ENCODE data around the gene SETD4. TPM values are rescaled to one million over a fixed set of nuclear protein-coding genes. Genes with fewer than 3 reads are reported as not detected.

Gene SETD4
- total and polyA plus RNA-seq, 2 of the 8 experiments (the other 6 are each of a cell fraction or from before 2014, with no cell fraction given) = 20.1 to 46.6 TPM

DNA sequence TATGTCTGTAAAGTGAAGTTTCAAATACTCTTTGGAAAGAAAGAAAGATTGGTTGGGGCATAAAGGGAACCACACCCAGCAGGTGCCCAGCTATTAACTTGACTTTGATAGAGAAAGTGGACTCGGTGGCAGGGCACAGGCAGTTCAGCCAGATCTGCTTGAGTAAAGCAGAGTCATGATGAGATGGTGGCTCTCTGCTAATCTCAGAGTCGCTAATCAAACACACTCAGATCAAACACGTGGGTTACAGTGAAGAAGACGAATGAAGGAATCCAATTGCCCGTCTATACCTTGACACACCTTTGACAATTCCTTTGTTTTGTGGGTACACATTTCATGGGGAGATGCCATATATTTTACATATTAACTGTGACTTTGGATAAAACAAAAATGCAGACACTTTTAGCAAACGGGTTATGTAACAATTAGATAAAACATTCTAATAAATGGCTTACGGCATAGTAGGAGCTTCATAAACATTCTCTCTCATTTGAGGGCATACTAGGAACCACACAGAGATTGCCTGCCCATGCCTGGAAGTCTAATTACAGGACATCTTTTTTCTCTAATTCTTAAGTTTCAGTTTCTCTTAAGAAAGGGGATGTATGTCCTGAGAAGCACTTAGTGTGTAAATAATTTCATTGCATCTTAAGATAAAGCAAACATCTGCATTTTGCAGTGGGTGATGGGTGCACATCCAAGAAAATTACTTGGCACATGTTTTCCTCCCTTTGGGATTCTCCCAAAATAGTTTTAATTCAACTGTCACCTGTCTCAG, 16.7 kb upstream of the SETD4 start:
- CTCF ChIA-PET (ENCODE audit: partially characterized antibody) = interaction anchor here (0.6 to 4.1 kb wide), 11 partner anchors 10 to 51 kb away, joined by 3 to 15 read pairs (median 4); no protein-coding TSS in a partner anchor
- TF ChIP-seq CHD1 (IDR thresholded peaks at IDR 0.05; ENCODE audit: low read depth, low read length) (no peak), ASH2L (IDR thresholded peaks at IDR 0.05; ENCODE audit: low read length) (no peak), POLR2AphosphoS5 (IDR thresholded peaks at IDR 0.05; ENCODE audit: low read depth, low read length) (no peak), SUZ12 (IDR thresholded peaks at IDR 0.05; ENCODE audit: low read length) (no peak), RXRA (IDR thresholded peaks at IDR 0.05; ENCODE audit: insufficient read depth, low read depth, low read length) (no peak), JUND (IDR thresholded peaks at IDR 0.05; ENCODE audit: low read length) (no peak), BACH1 (IDR thresholded peaks at IDR 0.05; ENCODE audit: low read length) (no peak), EGR1 (IDR thresholded peaks at IDR 0.05; ENCODE audit: borderline replicate concordance, low read depth, low read length) (no peak), TAF7 (optimal IDR thresholded peaks at IDR 0.05; ENCODE audit: borderline replicate concordance, low read depth, low read length) (no peak), NRF1 (IDR thresholded peaks at IDR 0.05; ENCODE audit: low read depth, low read length) (no peak)
- TF ChIP-seq, protein P1, sequence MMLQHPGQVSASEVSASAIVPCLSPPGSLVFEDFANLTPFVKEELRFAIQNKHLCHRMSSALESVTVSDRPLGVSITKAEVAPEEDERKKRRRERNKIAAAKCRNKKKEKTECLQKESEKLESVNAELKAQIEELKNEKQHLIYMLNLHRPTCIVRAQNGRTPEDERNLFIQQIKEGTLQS (IDR thresholded peaks at IDR 0.05; ENCODE audit: insufficient read depth, low read depth, low read length) = no peak

More for the DNA sequence above, 16.7 kb upstream of the SETD4 start:
- H3K27me3 ChIP-seq (replicated peaks in 1 of 4; ENCODE audit: control insufficient read depth in 3 of 4, extremely low read depth in 1 of 4, insufficient read depth in 3 of 4, low read length in 3 of 4) = no peaks in the 10 kb centered on the region; a peak in 1 of 7 replicates
- no peak overlapping the region for H2AK5ac ChIP-seq (ENCODE audit: low read depth, low read length)
- DNase-seq (ENCODE audit: low read depth in 1 of 2, low spot score in 2 of 2) (no peak), FAIRE-seq (no peak)
- no peak overlapping the region for H3K4me2 ChIP-seq (ENCODE audit: insufficient read depth in 1 of 2, low read depth in 2 of 2, low read length in 2 of 2)
- no peak overlapping the region for H2BK120ac ChIP-seq (replicated peaks; ENCODE audit: low read depth, low read length)
- no peak overlapping the region for H2BK20ac ChIP-seq (ENCODE audit: low read length)
- H3K23me2 ChIP-seq (ENCODE audit: low read depth, low read length) = no peaks in the 10 kb centered on the region
- H3K36me3 ChIP-seq (ENCODE audit: control insufficient read depth in 2 of 4, insufficient read depth in 4 of 4, low read length in 3 of 4) = peaks cover 0 to 6% (median 3%) of the 10 kb centered on the region in 4 experiments; a peak in 3 of 8 replicates
- H3K27ac ChIP-seq (ENCODE audit: low read depth, low read length) = no peak overlapping the region
- H2BK15ac ChIP-seq (ENCODE audit: low read length) = no peak overlapping the region
- H3K23ac ChIP-seq (ENCODE audit: insufficient read length) = no peak overlapping the region
- no peak overlapping the region for H2BK12ac ChIP-seq (ENCODE audit: low read depth, low read length)
- no peaks in the 10 kb centered on the region for H4K20me1 ChIP-seq (replicated peaks in 1 of 2; ENCODE audit: control insufficient read depth in 1 of 2, insufficient read depth in 2 of 2, low read length in 2 of 2)
- H4K5ac ChIP-seq (ENCODE audit: insufficient read length, low read depth, low read length) = no peak overlapping the region
- H2BK5ac ChIP-seq (ENCODE audit: low read depth, low read length) = no peak overlapping the region
- H4K91ac ChIP-seq (replicated peaks; ENCODE audit: insufficient read length, low read length) = no peak overlapping the region
- no peak overlapping the region for H2AFZ ChIP-seq (ENCODE audit: low read length)
- no peaks in the 10 kb centered on the region for H3K79me2 ChIP-seq (ENCODE audit: control insufficient read depth in 1 of 2, insufficient read depth in 2 of 2, low read length in 2 of 2)
- H3K9ac ChIP-seq (replicated peaks in 1 of 4; ENCODE audit: extremely low read depth in 1 of 4, low read depth in 3 of 4, low read length in 3 of 4) = no peak overlapping the region
- H3K18ac ChIP-seq (ENCODE audit: extremely low read depth, low read length) = no peak overlapping the region
- no peak overlapping the region for H3K4me3 ChIP-seq (ENCODE audit: extremely low read depth in 1 of 4, insufficient read depth in 2 of 4, low read depth in 3 of 4, low read length in 4 of 4)
- no peaks in the 10 kb centered on the region for H3K79me1 ChIP-seq (ENCODE audit: low read depth, low read length)
- H3K56ac ChIP-seq (replicated peaks; ENCODE audit: insufficient read length, low read depth, low read length) = no peak overlapping the region
- H3K14ac ChIP-seq (ENCODE audit: insufficient read length) = no peak overlapping the region
- H3K4ac ChIP-seq (replicated peaks; ENCODE audit: insufficient read length, low read depth, low read length) = no peak overlapping the region
- H3K4me1 ChIP-seq (replicated peaks in 1 of 4; ENCODE audit: control insufficient read depth in 3 of 4, insufficient read depth in 4 of 4, low read length in 3 of 4) = peaks cover 0 to 6% (median 4%) of the 10 kb centered on the region in 4 experiments; a peak in 5 of 7 replicates
- H4K8ac ChIP-seq (ENCODE audit: extremely low read depth, insufficient read depth, low read length) = no peak overlapping the region
- WGBS, 2 experiments (ENCODE audit: extremely low coverage in 1 of 2, insufficient coverage in 1 of 2, insufficient read length in 1 of 2, insufficient replicate concordance in 2 of 2, low coverage in 1 of 2, low lambda C conversion rate in 2 of 2, missing lambda C conversion rate in 1 of 2) = 89% methylated on average over 7 of the region's 7 CpGs; no CpG with 5 or more reads in 1 of the 2 experiments
- POLR2A ChIA-PET (ENCODE audit: partially characterized antibody) = interaction anchor here (0.6 to 1.5 kb wide), 3 partner anchors 10 to 36 kb away, joined by 3 to 5 read pairs (median 3); no protein-coding TSS in a partner anchor
- no peaks in the 10 kb centered on the region for H3K9me3 ChIP-seq (ENCODE audit: insufficient read depth in 2 of 2, low read depth in 1 of 2, low read length in 1 of 2)
